Spleen (tissue), 11 donors: ENCODE data around the gene ZDHHC7. TPM values are rescaled to one million over a fixed set of nuclear protein-coding genes. Genes with fewer than 3 reads are reported as not detected.
A peak's percentile ranks its signal among the peaks of the same experiment; 100 is the strongest.

Experiments used
- DNase-seq: peaks from one replicate; pipeline ENCODE4 v3.0.0-alpha.2; 2020
- H3K27ac ChIP-seq, 8 donors: fragments of 200-600 bp; sonication (generic) in 7 of 8; 1 replicate in 4 of 8; 2 replicates in 4 of 8; pipeline versions ENCODE4 v1.5.0 to v1.8.0; 2016 to 2021; ENCODE audit warnings: inconsistent platforms in 4 of 8, mild to moderate bottlenecking in 4 of 8, moderate library complexity in 1 of 8
- H3K27me3 ChIP-seq, 7 donors: fragments of 200-600 bp; sonication (generic) in 6 of 7; replicated peaks in 1 of 7; 1 replicate in 4 of 7; 2 replicates in 3 of 7; pipeline versions ENCODE4 v1.5.0 to v1.8.0; 2016 to 2021; ENCODE audit warnings: inconsistent platforms in 3 of 7, mild to moderate bottlenecking in 1 of 7
- H3K36me3 ChIP-seq, 6 donors: fragments of 200-600 bp; sonication (generic) in 5 of 6; 1 replicate in 4 of 6; 2 replicates in 2 of 6; pipeline versions ENCODE4 v1.5.0 to v1.8.0; 2016 to 2021; ENCODE audit warnings: inconsistent platforms in 2 of 6
- H3K4me1 ChIP-seq, 6 donors: fragments of 200-600 bp; sonication (generic) in 5 of 6; 1 replicate in 3 of 6; 2 replicates in 3 of 6; pipeline versions ENCODE4 v1.5.0 to v1.8.0; 2016 to 2021; ENCODE audit warnings: inconsistent platforms in 3 of 6
- H3K4me3 ChIP-seq, 8 donors: fragments of 200-600 bp; sonication (generic) in 7 of 8; 1 replicate in 4 of 8; 2 replicates in 4 of 8; pipeline versions ENCODE4 v1.5.0 to v1.8.0; 2016 to 2021; ENCODE audit warnings: inconsistent platforms in 4 of 8, mild to moderate bottlenecking in 4 of 8, moderate library complexity in 2 of 8
- H3K9me3 ChIP-seq, 8 donors: fragments of 200-600 bp; sonication (generic) in 7 of 8; 1 replicate in 4 of 8; 2 replicates in 4 of 8; pipeline versions ENCODE4 v1.5.0 to v1.8.0; 2016 to 2021; ENCODE audit warnings: inconsistent platforms in 4 of 8
- CTCF ChIP-seq, 11 experiments: fragments of 200-600 bp in 7 of 11; fragments of 450-650 bp in 4 of 11; sonication (generic) in 4 of 11; IDR thresholded peaks in 8 of 11; conservative IDR thresholded peaks in 3 of 11; 1 replicate in 7 of 11; 2 replicates in 4 of 11; pipeline versions ENCODE4 v1.4.0 to v1.8.0; 2016 to 2021; ENCODE audit warnings: antibody characterized with exemption in 11 of 11, inconsistent platforms in 4 of 11, mild to moderate bottlenecking in 1 of 11
- POLR2A ChIP-seq, 3 donors: fragments of 450-650 bp; IDR thresholded peaks; one replicate each; pipeline ENCODE4 v1.5.1; 2017; ENCODE audit warnings: antibody characterized with exemption in 3 of 3, mild to moderate bottlenecking in 1 of 3
- POLR2AphosphoS5 ChIP-seq, 3 donors: sonication (generic); formaldehyde crosslinking; IDR thresholded peaks; one replicate each; pipeline ENCODE4 v1.5.1; 2017; ENCODE audit warnings: antibody characterized with exemption in 3 of 3
- WGBS, 5 donors: extraction: QIAGEN DNeasy Blood & Tissue Kit in 3 of 5; methylation state at CpG; one replicate each; pipeline versions ENCODE4 v1.1.5 to v1.1.7; 2013 to 2018; 5-methylcytosine and 5-hydroxymethylcytosine counted together
- intact Hi-C: fragments of 100-400 bp; cut with DNase I; formaldehyde crosslinking; loops from one replicate; pipeline ENCODE4 v1.15.0; 2023; ENCODE audit warnings: low total_unique reads
- polyA plus RNA-seq, 3 donors: library from polyadenylated mRNA; stranded (reverse); fragments of 200-250 nt; gene quantifications; one replicate each; pipeline ENCODE4 v1.2.1, GENCODE V29; 2013
- total RNA-seq, 7 donors: library from RNA; depleted of rRNA in 3 of 7; stranded (reverse); fragments of >200 nt in 3 of 7; fragmentation: NEBNext Ultra II Directional in 4 of 7; extraction: Animal tissue kit (Norgen Biotek cat#: 25700) in 4 of 7; gene quantifications; one replicate each; pipeline versions ENCODE4 v1.1.0 to v1.2.1, GENCODE V29; 2016 to 2021
- donor health status: healthy with polysubstance abuse.
- donor health status: DM: no; HTN: no; CAD: no; lungs with moderate emphysema.
- donor health status: DM: no; HTN: no; CAD: no.
- donor health status: Bipolar disorder and iron deficiency.
- donor health status: healthy.
- donor health status: DM: no; HTN: no; CAD: no.
- donor health status: DM: yes; HTN: yes; CAD: no.

ZDHHC7 gene
- total and polyA plus RNA-seq, 10 donors = 10.3 to 87.1 (median 49.4) TPM

GRCh38 chr16:84976644-84977400 is 34.5 kb downstream of the ZDHHC7 start:
- H3K4me1 ChIP-seq = peaks cover 0 to 19% (median 10%) of the 10 kb centered on the region in 6 donors
- DNase-seq = no peak
- H3K27me3 ChIP-seq = no peaks in the 10 kb centered on the region
- H3K9me3 ChIP-seq = no peaks in the 10 kb centered on the region
- TF ChIP-seq POLR2AphosphoS5 (IDR thresholded peaks at IDR 0.05) = peak in 2 of 3 donors; percentile 6 to 27
- no peak for TF ChIP-seq POLR2A (IDR thresholded peaks at IDR 0.05)
- TF ChIP-seq CTCF (IDR thresholded peaks at IDR 0.05 in 8 of 11, conservative IDR thresholded peaks at IDR 0.05 in 3 of 11) = no peak
- no peak overlapping the region for H3K4me3 ChIP-seq
- peaks cover 0 to 91% (median 77%) of the 10 kb centered on the region in 6 donors for H3K36me3 ChIP-seq
- whole genome bisulfite sequencing, 5 donors = 82 to 86% (median 84%) methylated on average over 16 to 17 of the region's 17 CpGs
- intact Hi-C loops = no loop called here
- no peak overlapping the region for H3K27ac ChIP-seq

GRCh38 chr16:84975522-84975921 is 35.8 kb downstream of the ZDHHC7 start:
- intact Hi-C loops = no loop called here
- Histone ChIP-seq H3K4me3 (no peak overlapping the region), H3K36me3 (peaks cover 0 to 78% (median 64%) of the 10 kb centered on the region in 6 donors), H3K4me1 (peaks cover 0 to 22% (median 10%) of the 10 kb centered on the region in 6 donors), H3K27me3 (no peaks in the 10 kb centered on the region), H3K9me3 (no peaks in the 10 kb centered on the region), H3K27ac (no peak overlapping the region)
- 95 to 98% (median 96%) methylated on average over 21 to 22 of the region's 22 CpGs for WGBS, 5 donors
- no peak for DNase-seq
- TF ChIP-seq POLR2AphosphoS5 (IDR thresholded peaks at IDR 0.05) = no peak
- TF ChIP-seq CTCF (IDR thresholded peaks at IDR 0.05 in 8 of 11, conservative IDR thresholded peaks at IDR 0.05 in 3 of 11) = no peak
- TF ChIP-seq POLR2A (IDR thresholded peaks at IDR 0.05) = no peak

- no peak for DNase-seq
- WGBS, 5 donors = 92 to 97% (median 95%) methylated on average over 12 of the region's 12 CpGs
- no peak overlapping the region for H3K27ac ChIP-seq
- TF ChIP-seq POLR2AphosphoS5 (IDR thresholded peaks at IDR 0.05) = peak in 1 of 3 donors; percentile 37
- no peak for TF ChIP-seq POLR2A (IDR thresholded peaks at IDR 0.05)
- H3K4me1 ChIP-seq = peaks cover 0 to 26% (median 10%) of the 10 kb centered on the region in 6 donors
- no peaks in the 10 kb centered on the region for H3K9me3 ChIP-seq
- intact Hi-C loops = no loop called here
- H3K27me3 ChIP-seq = peaks cover 0 to 2% (median 0%) of the 10 kb centered on the region in 7 donors
- peaks cover 0 to 74% (median 60%) of the 10 kb centered on the region in 6 donors for H3K36me3 ChIP-seq
- H3K4me3 ChIP-seq = no peak overlapping the region
These were observed 36.3 kb downstream of the ZDHHC7 start for GRCh38 chr16:84975066-84975465.

- peaks cover 0 to 63% (median 56%) of the 10 kb centered on the region in 6 donors for H3K36me3 ChIP-seq
- no peak overlapping the region for H3K27ac ChIP-seq
- WGBS, 5 donors = 90 to 94% (median 92%) methylated on average over 23 of the region's 23 CpGs
These were observed 37.4 kb downstream of the ZDHHC7 start for GRCh38 chr16:84973776-84974523.

More at GRCh38 chr16:84973776-84974523, 37.4 kb downstream of the ZDHHC7 start:
- intact Hi-C loops = loop anchor here (5.0 kb wide), 1 partner anchor 222 kb away; no protein-coding TSS in a partner anchor
- TF ChIP-seq POLR2AphosphoS5 (IDR thresholded peaks at IDR 0.05) = peak in 1 of 3 donors; percentile 26
- TF ChIP-seq POLR2A (IDR thresholded peaks at IDR 0.05) = no peak
- no peaks in the 10 kb centered on the region for H3K9me3 ChIP-seq
- H3K27me3 ChIP-seq = peaks cover 0 to 7% (median 0%) of the 10 kb centered on the region in 7 donors
- peaks cover 0 to 26% (median 10%) of the 10 kb centered on the region in 6 donors for H3K4me1 ChIP-seq
- DNase-seq = no peak
- H3K4me3 ChIP-seq = no peak overlapping the region
